Karpas-422 (cell line): ENCODE measurements around the gene ARL5B. TPM values are rescaled to one million over a fixed set of nuclear protein-coding genes. Genes with fewer than 3 reads are reported as not detected.

ENCODE experiments used
- DNase-seq: peaks from one replicate; pipeline ENCODE4 v3.0.0-alpha.2; 2015
- H2AFZ ChIP-seq: fragments of 200-600 bp; sonication (generic); 2 replicates; pipeline ENCODE4 v1.6.1; 2014; ENCODE audit warnings: antibody characterized with exemption, low read length, mixed read lengths
- H3K27ac ChIP-seq: fragments of 200-600 bp; sonication (generic); 2 replicates; pipeline ENCODE4 v1.5.1; 2014; ENCODE audit warnings: mild to moderate bottlenecking, low read length, moderate library complexity
- H3K27me3 ChIP-seq: fragments of 200-600 bp; sonication (generic); 2 replicates; pipeline ENCODE4 v1.6.1; 2014; ENCODE audit warnings: low read length, mixed read lengths
- H3K36me3 ChIP-seq: fragments of 200-600 bp; sonication (generic); 2 replicates; pipeline ENCODE4 v1.6.1; 2014; ENCODE audit warnings: low read length, mixed read lengths; ENCODE audit not compliant: insufficient read depth
- H3K4me1 ChIP-seq: fragments of 200-600 bp; sonication (generic); 2 replicates; pipeline ENCODE4 v1.6.1; 2014; ENCODE audit warnings: mild to moderate bottlenecking, low read length, mixed read lengths
- H3K4me2 ChIP-seq: fragments of 200-600 bp; sonication (generic); 2 replicates; pipeline ENCODE4 v1.6.1; 2014; ENCODE audit warnings: low read length, low read depth, mild to moderate bottlenecking; ENCODE audit not compliant: poor library complexity, severe bottlenecking
- H3K4me3 ChIP-seq: fragments of 200-600 bp; sonication (generic); 2 replicates; pipeline ENCODE4 v1.5.1; 2014; ENCODE audit warnings: mild to moderate bottlenecking, antibody characterized with exemption, low read length, mixed read lengths
- H3K79me2 ChIP-seq: fragments of 200-600 bp; sonication (generic); 2 replicates; pipeline ENCODE4 v1.6.1; 2014; ENCODE audit warnings: mild to moderate bottlenecking, low read length, mixed read lengths
- H3K9ac ChIP-seq: fragments of 200-600 bp; sonication (generic); 2 replicates; pipeline ENCODE4 v1.6.0; 2014; ENCODE audit warnings: low read length
- H3K9me2 ChIP-seq: fragments of 200-600 bp; sonication (generic), shearing (Covaris generic); replicated peaks from 2 replicates; pipeline ENCODE4 v1.6.0; 2014; ENCODE audit warnings: mild to moderate bottlenecking, low read length, moderate library complexity; ENCODE audit not compliant: insufficient read depth
- H3K9me3 ChIP-seq: fragments of 300-700, 200-600 bp; sonication (generic); 2 replicates; pipeline ENCODE4 v1.6.1; 2014; ENCODE audit warnings: low read length, mixed read lengths
- H4K20me1 ChIP-seq: fragments of 200-600 bp; sonication (generic); 2 replicates; pipeline ENCODE4 v1.6.1; 2014; ENCODE audit warnings: mild to moderate bottlenecking, antibody characterized with exemption, low read length, low read depth; ENCODE audit not compliant: insufficient read depth
- total RNA-seq: library from RNA; depleted of rRNA; stranded (reverse); fragments of >200 nt; shearing (Covaris generic); gene quantifications from 2 replicates; pipeline ENCODE4 v1.2.3, GENCODE V29; 2014; ENCODE audit warnings: low replicate concordance

The ARL5B gene
- total RNA-seq, 1 experiment from 2014 or later = 22.4 TPM

GRCh38 chr10:18689498-18689897 is 30.3 kb downstream of the ARL5B start:
- Histone ChIP-seq H2AFZ (no peak overlapping the region), H3K9me2 (no peaks in the 10 kb centered on the region), H3K79me2 (no peaks in the 10 kb centered on the region), H3K27me3 (no peaks in the 10 kb centered on the region), H3K4me1 (no peaks in the 10 kb centered on the region), H3K9me3 (no peaks in the 10 kb centered on the region), H4K20me1 (no peaks in the 10 kb centered on the region), H3K4me2 (no peak overlapping the region), H3K4me3 (no peak overlapping the region), H3K27ac (no peak overlapping the region), H3K9ac (no peak overlapping the region), H3K36me3 (no peaks in the 10 kb centered on the region)
- peak; percentile 57 for DNase-seq

GRCh38 chr10:18690541-18690940 is 31.3 kb downstream of the ARL5B start:
- no peaks in the 10 kb centered on the region for H4K20me1 ChIP-seq
- no peaks in the 10 kb centered on the region for H3K79me2 ChIP-seq
- H3K27ac ChIP-seq = no peak overlapping the region
- H3K9me2 ChIP-seq = no peaks in the 10 kb centered on the region
- DNase-seq = no peak
- H3K9ac ChIP-seq = no peak overlapping the region
- no peak overlapping the region for H3K4me2 ChIP-seq
- no peaks in the 10 kb centered on the region for H3K36me3 ChIP-seq
- H3K27me3 ChIP-seq = no peaks in the 10 kb centered on the region
- no peaks in the 10 kb centered on the region for H3K4me1 ChIP-seq
- no peaks in the 10 kb centered on the region for H3K9me3 ChIP-seq
- no peak overlapping the region for H2AFZ ChIP-seq
- no peak overlapping the region for H3K4me3 ChIP-seq

GRCh38 chr10:18699849-18700840 is 40.9 kb downstream of the ARL5B start:
- no peak for DNase-seq
- H2AFZ ChIP-seq = no peak overlapping the region
- no peak overlapping the region for H3K27ac ChIP-seq
- H3K36me3 ChIP-seq = no peaks in the 10 kb centered on the region
- no peaks in the 10 kb centered on the region for H3K9me2 ChIP-seq
- no peaks in the 10 kb centered on the region for H3K27me3 ChIP-seq
- no peaks in the 10 kb centered on the region for H4K20me1 ChIP-seq
- H3K4me3 ChIP-seq = no peak overlapping the region
- no peaks in the 10 kb centered on the region for H3K9me3 ChIP-seq
- no peaks in the 10 kb centered on the region for H3K4me1 ChIP-seq
- H3K9ac ChIP-seq = no peak overlapping the region
- no peak overlapping the region for H3K4me2 ChIP-seq
- H3K79me2 ChIP-seq = no peaks in the 10 kb centered on the region

GRCh38 chr10:18703521-18703920 is 44.3 kb downstream of the ARL5B start:
- no peaks in the 10 kb centered on the region for H4K20me1 ChIP-seq
- no peak overlapping the region for H3K9ac ChIP-seq

GRCh38 chr10:18710201-18710653 is 51.0 kb downstream of the ARL5B start:
- Histone ChIP-seq H3K9me2 (no peaks in the 10 kb centered on the region), H3K9me3 (no peaks in the 10 kb centered on the region), H4K20me1 (no peaks in the 10 kb centered on the region), H3K9ac (no peak overlapping the region), H2AFZ (no peak overlapping the region), H3K4me2 (no peak overlapping the region), H3K27ac (no peak overlapping the region), H3K4me3 (no peak overlapping the region), H3K27me3 (0 out of 2 replicates have a peak, but pooled peaks cover 3% of the 10 kb centered on the region), H3K4me1 (no peaks in the 10 kb centered on the region), H3K36me3 (no peaks in the 10 kb centered on the region), H3K79me2 (no peaks in the 10 kb centered on the region)
- DNase-seq = no peak

More at GRCh38 chr10:18703521-18703920, 44.3 kb downstream of the ARL5B start:
- no peaks in the 10 kb centered on the region for H3K36me3 ChIP-seq
- H3K27ac ChIP-seq = no peak overlapping the region
- no peak for DNase-seq
- no peaks in the 10 kb centered on the region for H3K4me1 ChIP-seq
- no peak overlapping the region for H3K4me2 ChIP-seq
- no peaks in the 10 kb centered on the region for H3K79me2 ChIP-seq
- H3K9me3 ChIP-seq = no peaks in the 10 kb centered on the region
- no peak overlapping the region for H2AFZ ChIP-seq
- no peak overlapping the region for H3K4me3 ChIP-seq
- no peaks in the 10 kb centered on the region for H3K9me2 ChIP-seq
- H3K27me3 ChIP-seq = no peaks in the 10 kb centered on the region

- no peak overlapping the region for H3K27ac ChIP-seq
- DNase-seq = no peak
- 0 out of 2 replicates have a peak, but pooled peaks cover 3% of the 10 kb centered on the region for H3K27me3 ChIP-seq
- H3K4me2 ChIP-seq = no peak overlapping the region
- H3K79me2 ChIP-seq = no peaks in the 10 kb centered on the region
- no peak overlapping the region for H3K4me3 ChIP-seq
- no peaks in the 10 kb centered on the region for H3K36me3 ChIP-seq
- H3K9me3 ChIP-seq = no peaks in the 10 kb centered on the region
- no peaks in the 10 kb centered on the region for H4K20me1 ChIP-seq
- H3K4me1 ChIP-seq = no peaks in the 10 kb centered on the region
- no peaks in the 10 kb centered on the region for H3K9me2 ChIP-seq
- H3K9ac ChIP-seq = no peak overlapping the region
- H2AFZ ChIP-seq = no peak overlapping the region
These were observed 53.8 kb downstream of the ARL5B start for GRCh38 chr10:18713077-18713476.

GRCh38 chr10:18718991-18719390 is 59.8 kb downstream of the ARL5B start:
- Histone ChIP-seq H3K4me2 (no peak overlapping the region), H3K9me3 (no peaks in the 10 kb centered on the region), H3K27ac (no peak overlapping the region), H3K9me2 (no peaks in the 10 kb centered on the region), H3K36me3 (no peaks in the 10 kb centered on the region), H2AFZ (no peak overlapping the region), H3K4me1 (no peaks in the 10 kb centered on the region), H3K4me3 (no peak overlapping the region), H3K9ac (no peak overlapping the region), H4K20me1 (no peaks in the 10 kb centered on the region), H3K27me3 (no peaks in the 10 kb centered on the region), H3K79me2 (no peaks in the 10 kb centered on the region)
- DNase-seq = no peak

- Histone ChIP-seq H3K36me3 (no peaks in the 10 kb centered on the region), H2AFZ (no peak overlapping the region), H3K4me1 (no peaks in the 10 kb centered on the region), H3K4me3 (no peak overlapping the region), H3K4me2 (no peak overlapping the region), H3K9me2 (no peaks in the 10 kb centered on the region), H3K27ac (no peak overlapping the region), H3K9me3 (no peaks in the 10 kb centered on the region), H3K79me2 (no peaks in the 10 kb centered on the region), H3K27me3 (no peaks in the 10 kb centered on the region), H4K20me1 (no peaks in the 10 kb centered on the region), H3K9ac (no peak overlapping the region)
- no peak for DNase-seq
These were observed 60.6 kb downstream of the ARL5B start for GRCh38 chr10:18719811-18720210.
